Peyer's patch (tissue), 4 donors: ENCODE results near the gene SPACDR. TPM values are rescaled to one million over a fixed set of nuclear protein-coding genes. Genes with fewer than 3 reads are reported as not detected.

Experiments used
- DNase-seq, 3 donors: peaks; one replicate each; pipeline ENCODE4 v3.0.0-alpha.2; 2017 to 2019
- H3K27ac ChIP-seq, 4 donors: fragments of 200-600 bp; sonication (generic); one replicate each; pipeline ENCODE4 v1.5.1; 2016 to 2019
- H3K27me3 ChIP-seq, 2 donors: fragments of 200-600 bp; sonication (generic); one replicate each; pipeline ENCODE4 v1.5.1; 2019
- H3K36me3 ChIP-seq, 3 donors: fragments of 200-600 bp; sonication (generic); one replicate each; pipeline ENCODE4 v1.5.1; 2016 to 2019
- H3K4me1 ChIP-seq, 4 donors: fragments of 200-600 bp; sonication (generic); one replicate each; pipeline ENCODE4 v1.5.1; 2016 to 2019
- H3K4me3 ChIP-seq, 4 donors: fragments of 200-600 bp; sonication (generic); 1 replicate in 3 of 4; 2 replicates in 1 of 4; pipeline ENCODE4 v1.5.1; 2016 to 2019; ENCODE audit warnings: mild to moderate bottlenecking in 1 of 4
- H3K9me3 ChIP-seq, 4 donors: fragments of 200-600 bp; sonication (generic); one replicate each; pipeline ENCODE4 v1.5.1; 2016 to 2019; ENCODE audit warnings: mild to moderate bottlenecking in 1 of 4
- CTCF ChIP-seq, 6 experiments: fragments of 450-650 bp in 4 of 6; fragments of 200-600 bp in 2 of 6; sonication (generic) in 1 of 6; IDR thresholded peaks; one replicate each; pipeline ENCODE4 v1.5.1; 2017 to 2019; ENCODE audit warnings: antibody characterized with exemption in 6 of 6, mild to moderate bottlenecking in 3 of 6, moderate library complexity in 1 of 6
- POLR2A ChIP-seq, 2 donors: fragments of 450-650 bp; IDR thresholded peaks; one replicate each; pipeline ENCODE4 v1.5.1; 2017; ENCODE audit warnings: antibody characterized with exemption in 2 of 2, mild to moderate bottlenecking in 2 of 2, moderate library complexity in 2 of 2
- total RNA-seq, 4 donors: library from RNA; depleted of rRNA; stranded (reverse); fragments of >200 nt; gene quantifications; one replicate each; pipeline ENCODE4 v1.1.0, GENCODE V29; 2016

SPACDR gene
- total RNA-seq, 4 donors from 2014 or later = not detected

- Histone ChIP-seq H3K36me3 (peaks cover 0 to 40% (median 0%) of the 10 kb centered on the region in 3 donors), H3K27me3 (no peaks in the 10 kb centered on the region), H3K4me3 (no peak overlapping the region), H3K4me1 (peaks cover 0 to 19% (median 2%) of the 10 kb centered on the region in 4 donors), H3K27ac (no peak overlapping the region), H3K9me3 (no peaks in the 10 kb centered on the region)
- TF ChIP-seq POLR2A (IDR thresholded peaks at IDR 0.05) (no peak), CTCF (IDR thresholded peaks at IDR 0.05) (no peak)
- no peak for DNase-seq
Observed at GRCh38 chr7:100466653-100467605, 2.9 kb upstream of the SPACDR start.

- peaks cover 0 to 33% (median 0%) of the 10 kb centered on the region in 3 donors for H3K36me3 ChIP-seq
- no peak overlapping the region for H3K27ac ChIP-seq
- peaks cover 0 to 16% (median 2%) of the 10 kb centered on the region in 4 donors for H3K4me1 ChIP-seq
- TF ChIP-seq POLR2A (IDR thresholded peaks at IDR 0.05) (no peak), CTCF (IDR thresholded peaks at IDR 0.05) (peak in 4 of 6 experiments; percentile 39 to 48 (median 44))
- no peak overlapping the region for H3K4me3 ChIP-seq
- H3K9me3 ChIP-seq = no peaks in the 10 kb centered on the region
- no peaks in the 10 kb centered on the region for H3K27me3 ChIP-seq
- no peak for DNase-seq
Observed at GRCh38 chr7:100465702-100466311, 1.7 kb upstream of the SPACDR start.

GRCh38 chr7:100465299-100465698 is 1.2 kb upstream of the SPACDR start:
- no peak overlapping the region for H3K27ac ChIP-seq
- no peak overlapping the region for H3K4me3 ChIP-seq
- peaks cover 0 to 15% (median 2%) of the 10 kb centered on the region in 4 donors for H3K4me1 ChIP-seq
- TF ChIP-seq POLR2A (IDR thresholded peaks at IDR 0.05) (no peak), CTCF (IDR thresholded peaks at IDR 0.05) (no peak)
- no peaks in the 10 kb centered on the region for H3K9me3 ChIP-seq
- no peaks in the 10 kb centered on the region for H3K27me3 ChIP-seq
- no peak for DNase-seq
- peaks cover 0 to 28% (median 0%) of the 10 kb centered on the region in 3 donors for H3K36me3 ChIP-seq

GRCh38 chr7:100464791-100465190 is 731 bp upstream of the SPACDR start:
- no peaks in the 10 kb centered on the region for H3K9me3 ChIP-seq
- no peak for TF ChIP-seq POLR2A (IDR thresholded peaks at IDR 0.05)
- no peak for TF ChIP-seq CTCF (IDR thresholded peaks at IDR 0.05)
- peaks cover 0 to 23% (median 0%) of the 10 kb centered on the region in 3 donors for H3K36me3 ChIP-seq
- no peak overlapping the region for H3K27ac ChIP-seq
- H3K27me3 ChIP-seq = no peaks in the 10 kb centered on the region
- H3K4me1 ChIP-seq = peaks cover 0 to 14% (median 2%) of the 10 kb centered on the region in 4 donors
- no peak for DNase-seq
- H3K4me3 ChIP-seq = no peak overlapping the region

GRCh38 chr7:100457033-100457432 is 7.0 kb downstream of the SPACDR start:
- Histone ChIP-seq H3K27me3 (no peaks in the 10 kb centered on the region), H3K27ac (no peak overlapping the region), H3K36me3 (no peaks in the 10 kb centered on the region), H3K9me3 (no peaks in the 10 kb centered on the region), H3K4me1 (no peaks in the 10 kb centered on the region), H3K4me3 (no peak overlapping the region)
- no peak for DNase-seq
- TF ChIP-seq CTCF (IDR thresholded peaks at IDR 0.05) = no peak
- TF ChIP-seq POLR2A (IDR thresholded peaks at IDR 0.05) = no peak
